Measurements from ENCODE around the gene OSBPL9. TPM values are rescaled to one million over a fixed set of nuclear protein-coding genes. Genes with fewer than 3 reads are reported as not detected.

Gene OSBPL9
- total and polyA plus RNA-seq, 9 of the 15 experiments (the other 6 are each of a cell fraction or from before 2014, with no cell fraction given), result 43.9 to 217 (median 170) TPM

DNA sequence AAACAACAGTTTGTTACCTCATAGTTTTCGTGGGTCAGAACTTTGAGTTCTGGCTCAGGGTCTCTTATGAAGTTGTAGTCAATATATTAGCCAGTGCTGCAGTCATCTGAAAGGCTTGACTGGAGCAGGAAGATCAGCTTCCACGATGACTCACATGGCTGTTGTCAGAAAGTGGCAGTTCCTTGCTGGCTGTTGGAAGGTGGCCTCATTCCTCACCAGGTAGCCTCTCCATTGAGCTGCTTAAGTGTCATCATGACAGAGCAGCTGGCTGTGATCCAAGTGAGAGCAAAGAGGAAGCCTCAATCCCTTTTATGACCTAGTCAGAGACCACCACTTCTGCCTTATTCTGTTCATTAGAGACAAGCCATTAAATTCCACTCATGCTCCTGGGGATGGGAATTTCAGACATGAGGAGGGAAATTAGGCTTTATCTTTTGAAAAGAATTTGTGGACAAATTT, 5.6 kb downstream of the OSBPL9 start (continued):
- TF ChIP-seq ZNF277 (CRISPR knock-in tag; IDR thresholded peaks at IDR 0.05; ENCODE audit: borderline replicate concordance) (no peak), SMAD1 (IDR thresholded peaks at IDR 0.05; ENCODE audit: low read depth, low read length, partially characterized antibody) (peak; percentile 49), ZFP36 (IDR thresholded peaks at IDR 0.05; ENCODE audit: low read depth, low read length, partially characterized antibody) (peak; percentile 33), MYC (IDR thresholded peaks at IDR 0.05; ENCODE audit: low read depth, low read length) (peak; percentile 80), MYC (CRISPR knock-in tag; IDR thresholded peaks at IDR 0.05; ENCODE audit: borderline replicate concordance, low read depth) (no peak), FOS (IDR thresholded peaks at IDR 0.05; ENCODE audit: extremely low read depth, insufficient read length) (peak; percentile 63), TCFL5 (CRISPR knock-in tag; conservative IDR thresholded peaks at IDR 0.05) (no peak), HMG20B (CRISPR knock-in tag; IDR thresholded peaks at IDR 0.05) (no peak), CREM (IDR thresholded peaks at IDR 0.05; ENCODE audit: low read depth) (peak; percentile 89), MEIS2 (IDR thresholded peaks at IDR 0.05; ENCODE audit: partially characterized antibody) (peak; percentile 89), SOX6 (IDR thresholded peaks at IDR 0.05) (peak; percentile 87), NCOA1 (IDR thresholded peaks at IDR 0.05; ENCODE audit: low read depth) (peak; percentile 62; the same call in 1 of the 2 replicates), NR0B1 (IDR thresholded peaks at IDR 0.05; ENCODE audit: partially characterized antibody) (no peak), RCOR1 (IDR thresholded peaks at IDR 0.05; ENCODE audit: borderline replicate concordance in 1 of 2, low read depth in 2 of 2, low read length in 2 of 2) (peak in 1 of 2 experiments; percentile 78; a peak in 1 of 4 replicates), ATF1 (CRISPR knock-in tag; IDR thresholded peaks at IDR 0.05) (no peak), ATF1 (tag; IDR thresholded peaks at IDR 0.05) (peak; percentile 75), NR2C1 (IDR thresholded peaks at IDR 0.05) (no peak), NR2C1 (tag; IDR thresholded peaks at IDR 0.05) (0 out of 2 replicates have a peak, but pooled peaks have one; percentile 15), KLF16 (IDR thresholded peaks at IDR 0.05) (no peak), ZNF274 (IDR thresholded peaks at IDR 0.05; ENCODE audit: borderline replicate concordance, low read depth, low read length) (no peak)
- TF ChIP-seq, protein P1, sequence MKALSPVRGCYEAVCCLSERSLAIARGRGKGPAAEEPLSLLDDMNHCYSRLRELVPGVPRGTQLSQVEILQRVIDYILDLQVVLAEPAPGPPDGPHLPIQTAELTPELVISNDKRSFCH (CRISPR knock-in tag; IDR thresholded peaks at IDR 0.05), result no peak
- TF ChIP-seq, protein P1 (tag; IDR thresholded peaks at IDR 0.05), result no peak
- TF ChIP-seq, protein P2, sequence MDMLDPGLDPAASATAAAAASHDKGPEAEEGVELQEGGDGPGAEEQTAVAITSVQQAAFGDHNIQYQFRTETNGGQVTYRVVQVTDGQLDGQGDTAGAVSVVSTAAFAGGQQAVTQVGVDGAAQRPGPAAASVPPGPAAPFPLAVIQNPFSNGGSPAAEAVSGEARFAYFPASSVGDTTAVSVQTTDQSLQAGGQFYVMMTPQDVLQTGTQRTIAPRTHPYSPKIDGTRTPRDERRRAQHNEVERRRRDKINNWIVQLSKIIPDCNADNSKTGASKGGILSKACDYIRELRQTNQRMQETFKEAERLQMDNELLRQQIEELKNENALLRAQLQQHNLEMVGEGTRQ (CRISPR knock-in tag; IDR thresholded peaks at IDR 0.05), result no peak
- TF ChIP-seq, protein P3, sequence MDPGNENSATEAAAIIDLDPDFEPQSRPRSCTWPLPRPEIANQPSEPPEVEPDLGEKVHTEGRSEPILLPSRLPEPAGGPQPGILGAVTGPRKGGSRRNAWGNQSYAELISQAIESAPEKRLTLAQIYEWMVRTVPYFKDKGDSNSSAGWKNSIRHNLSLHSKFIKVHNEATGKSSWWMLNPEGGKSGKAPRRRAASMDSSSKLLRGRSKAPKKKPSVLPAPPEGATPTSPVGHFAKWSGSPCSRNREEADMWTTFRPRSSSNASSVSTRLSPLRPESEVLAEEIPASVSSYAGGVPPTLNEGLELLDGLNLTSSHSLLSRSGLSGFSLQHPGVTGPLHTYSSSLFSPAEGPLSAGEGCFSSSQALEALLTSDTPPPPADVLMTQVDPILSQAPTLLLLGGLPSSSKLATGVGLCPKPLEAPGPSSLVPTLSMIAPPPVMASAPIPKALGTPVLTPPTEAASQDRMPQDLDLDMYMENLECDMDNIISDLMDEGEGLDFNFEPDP (CRISPR knock-in tag; IDR thresholded peaks at IDR 0.05), result no peak
